Uterus (tissue), 2 donors: Measurements from ENCODE around the gene HIF1AN.

Experiments used
- POLR2A ChIP-seq, 2 donors: fragments of 450-650 bp; IDR thresholded peaks; one replicate each; pipeline ENCODE4 v1.6.1; 2016; ENCODE audit warnings: antibody characterized with exemption in 2 of 2, mild to moderate bottlenecking in 1 of 2, moderate library complexity in 1 of 2
- TF ChIP-seq, protein P1 (sequence below), 4 experiments: fragments of 200-600 bp in 2 of 4; fragments of 450-650 bp in 2 of 4; sonication (generic) in 2 of 4; IDR thresholded peaks; one replicate each; pipeline ENCODE4 v1.5.1; 2016 to 2019; ENCODE audit warnings: antibody characterized with exemption in 4 of 4, mild to moderate bottlenecking in 2 of 4, moderate library complexity in 1 of 4

DNA sequence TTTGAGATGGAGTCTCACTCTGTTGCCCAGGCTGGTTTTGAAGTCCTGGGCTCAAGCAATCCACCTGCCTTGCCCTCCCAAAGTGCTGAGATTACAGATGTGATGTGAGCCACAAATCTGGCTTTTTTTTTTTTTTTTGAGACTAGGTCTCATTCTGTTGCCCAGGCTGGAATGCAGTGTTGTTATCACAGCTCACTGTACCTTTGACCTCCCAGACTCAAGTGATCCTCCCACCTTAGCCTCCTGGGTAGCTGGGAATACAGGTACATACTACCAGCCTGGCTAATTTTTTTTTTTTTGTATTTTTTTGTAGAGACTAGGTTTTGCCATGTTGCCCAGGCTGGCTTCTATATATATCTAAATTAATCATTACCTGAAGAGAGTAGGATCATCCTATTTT is 62.4 kb downstream of the HIF1AN start:
- TF ChIP-seq, protein P1, sequence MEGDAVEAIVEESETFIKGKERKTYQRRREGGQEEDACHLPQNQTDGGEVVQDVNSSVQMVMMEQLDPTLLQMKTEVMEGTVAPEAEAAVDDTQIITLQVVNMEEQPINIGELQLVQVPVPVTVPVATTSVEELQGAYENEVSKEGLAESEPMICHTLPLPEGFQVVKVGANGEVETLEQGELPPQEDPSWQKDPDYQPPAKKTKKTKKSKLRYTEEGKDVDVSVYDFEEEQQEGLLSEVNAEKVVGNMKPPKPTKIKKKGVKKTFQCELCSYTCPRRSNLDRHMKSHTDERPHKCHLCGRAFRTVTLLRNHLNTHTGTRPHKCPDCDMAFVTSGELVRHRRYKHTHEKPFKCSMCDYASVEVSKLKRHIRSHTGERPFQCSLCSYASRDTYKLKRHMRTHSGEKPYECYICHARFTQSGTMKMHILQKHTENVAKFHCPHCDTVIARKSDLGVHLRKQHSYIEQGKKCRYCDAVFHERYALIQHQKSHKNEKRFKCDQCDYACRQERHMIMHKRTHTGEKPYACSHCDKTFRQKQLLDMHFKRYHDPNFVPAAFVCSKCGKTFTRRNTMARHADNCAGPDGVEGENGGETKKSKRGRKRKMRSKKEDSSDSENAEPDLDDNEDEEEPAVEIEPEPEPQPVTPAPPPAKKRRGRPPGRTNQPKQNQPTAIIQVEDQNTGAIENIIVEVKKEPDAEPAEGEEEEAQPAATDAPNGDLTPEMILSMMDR (IDR thresholded peaks at IDR 0.05), result no peak
- no peak for TF ChIP-seq POLR2A (IDR thresholded peaks at IDR 0.05)
